PC-9 (cell line): ENCODE data around the gene MRFAP1L1.

Source experiments
- EZH2 ChIP-seq: fragments of 200-600 bp; sonication (generic); IDR thresholded peaks from 2 replicates; pipeline ENCODE4 v1.8.0; 2017; ENCODE audit warnings: antibody characterized with exemption, low read depth
- TF ChIP-seq, protein P1 (sequence below): fragments of 200-600 bp; sonication (generic); conservative IDR thresholded peaks from 2 replicates; pipeline ENCODE4 v1.6.1; 2017; ENCODE audit warnings: mixed run types, antibody characterized with exemption, mild to moderate bottlenecking, moderate library complexity

DNA sequence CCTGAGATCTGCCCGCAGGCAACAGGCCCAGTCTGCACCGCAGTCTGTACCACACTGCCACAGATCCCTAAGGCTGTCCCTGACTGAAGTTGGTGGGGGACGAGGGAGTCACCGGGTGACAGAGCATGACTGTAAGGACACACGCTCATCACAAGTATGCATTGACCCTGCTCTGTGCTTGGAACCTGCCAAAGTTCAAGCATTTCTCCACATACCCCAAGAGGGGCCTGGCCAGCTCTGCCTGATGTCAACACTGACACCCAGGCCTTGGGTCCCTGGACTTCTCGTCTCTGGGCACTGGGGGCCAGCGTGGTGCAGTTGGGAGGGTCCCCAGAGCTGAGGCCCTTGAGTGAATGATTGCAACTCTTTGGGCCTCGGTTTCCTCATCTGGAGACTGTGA is 14.2 kb upstream of the MRFAP1L1 start:
- TF ChIP-seq, protein P1, sequence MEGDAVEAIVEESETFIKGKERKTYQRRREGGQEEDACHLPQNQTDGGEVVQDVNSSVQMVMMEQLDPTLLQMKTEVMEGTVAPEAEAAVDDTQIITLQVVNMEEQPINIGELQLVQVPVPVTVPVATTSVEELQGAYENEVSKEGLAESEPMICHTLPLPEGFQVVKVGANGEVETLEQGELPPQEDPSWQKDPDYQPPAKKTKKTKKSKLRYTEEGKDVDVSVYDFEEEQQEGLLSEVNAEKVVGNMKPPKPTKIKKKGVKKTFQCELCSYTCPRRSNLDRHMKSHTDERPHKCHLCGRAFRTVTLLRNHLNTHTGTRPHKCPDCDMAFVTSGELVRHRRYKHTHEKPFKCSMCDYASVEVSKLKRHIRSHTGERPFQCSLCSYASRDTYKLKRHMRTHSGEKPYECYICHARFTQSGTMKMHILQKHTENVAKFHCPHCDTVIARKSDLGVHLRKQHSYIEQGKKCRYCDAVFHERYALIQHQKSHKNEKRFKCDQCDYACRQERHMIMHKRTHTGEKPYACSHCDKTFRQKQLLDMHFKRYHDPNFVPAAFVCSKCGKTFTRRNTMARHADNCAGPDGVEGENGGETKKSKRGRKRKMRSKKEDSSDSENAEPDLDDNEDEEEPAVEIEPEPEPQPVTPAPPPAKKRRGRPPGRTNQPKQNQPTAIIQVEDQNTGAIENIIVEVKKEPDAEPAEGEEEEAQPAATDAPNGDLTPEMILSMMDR: no peak
- no peak for TF ChIP-seq EZH2
